Activated CD8-positive, alpha-beta memory T cell treated with anti-CD3 and anti-CD28 coated beads for 36 hours (primary cell): ENCODE data around the gene ABL1. TPM values are rescaled to one million over a fixed set of nuclear protein-coding genes. Genes with fewer than 3 reads are reported as not detected.
"Not testable (repeated sequence)": the region's sequence is repeated elsewhere in the genome, so short reads cannot be mapped to it uniquely, and the experiment has no call there.

Experiments used
- CTCF ChIA-PET: fragments of 350-600 bp; sonication (Branson Sonifier 250); formaldehyde crosslinking; loops from one replicate; lab custom pipeline; 2021; ENCODE audit warnings: antibody characterized with exemption; lab: Charles Lee
- POLR2A ChIA-PET: fragments of 350-600 bp; sonication (Branson Sonifier 250); formaldehyde crosslinking; loops from one replicate; lab custom pipeline; 2021; ENCODE audit warnings: antibody characterized with exemption; lab: Charles Lee
- total RNA-seq, 2 experiments: library from RNA; stranded (reverse); gene quantifications; one replicate each; pipeline ENCODE4 v1.2.3, GENCODE V29; 2021

The ABL1 gene
- 10 to 100 TPM; 41.7 to 41.8 TPM for total RNA-seq

GRCh38 chr9:130834371-130835336, at the start of gene ABL1:
Gene ABL1, plus strand, starts transcription at chr9:130835254. Its CDS starts 193 bp downstream, at chr9:130835447.
- ChIA-PET CTCF (interaction anchor here (0.6 to 1.2 kb wide), 2 partner anchors 14 to 31 kb away, joined by 3 to 4 read pairs; no protein-coding TSS in a partner anchor), POLR2A (interaction anchor here (0.6 to 0.7 kb wide), 2 partner anchors 20 to 42 kb away, joined by 4 read pairs; no protein-coding TSS in a partner anchor)

- ChIA-PET POLR2A (no interaction called here), CTCF (interaction anchor here (0.6 kb wide), 1 partner anchor 375 kb away, joined by 3 read pairs; no protein-coding TSS in a partner anchor)
These were observed 49.0 kb upstream of the ABL1 start for GRCh38 chr9:130785940-130786508.

GRCh38 chr9:130786526-130786925, 48.5 kb upstream of the ABL1 start:
- ChIA-PET POLR2A (no interaction called here), CTCF (interaction anchor here (0.5 kb wide), 1 partner anchor 243 kb away, joined by 3 read pairs; no protein-coding TSS in a partner anchor)

GRCh38 chr9:130789747-130790672, 45.0 kb upstream of the ABL1 start:
- ChIA-PET POLR2A (no interaction called here), CTCF (no interaction called here)

- ChIA-PET CTCF (no interaction called here), POLR2A (no interaction called here)
These were observed 43.7 kb upstream of the ABL1 start for GRCh38 chr9:130791303-130791894.

GRCh38 chr9:130793589-130793988, 41.5 kb upstream of the ABL1 start:
- POLR2A ChIA-PET: interaction anchor here (0.6 kb wide), 1 partner anchor 567 kb away, joined by 3 read pairs; no protein-coding TSS in a partner anchor

GRCh38 chr9:130794021-130794420, 41.0 kb upstream of the ABL1 start:
- CTCF ChIA-PET: not testable (repeated sequence)
- POLR2A ChIA-PET: interaction anchor here (0.6 kb wide), 1 partner anchor 567 kb away, joined by 3 read pairs; no protein-coding TSS in a partner anchor

More at GRCh38 chr9:130793589-130793988, 41.5 kb upstream of the ABL1 start:
- CTCF ChIA-PET: no interaction called here

- POLR2A ChIA-PET: interaction anchor here (0.6 to 1.2 kb wide), 2 partner anchors 19 to 566 kb away, joined by 3 read pairs; no protein-coding TSS in a partner anchor
- CTCF ChIA-PET: not testable (repeated sequence)
These were observed 40.6 kb upstream of the ABL1 start for GRCh38 chr9:130794423-130794822.

GRCh38 chr9:130794923-130795495, 40.0 kb upstream of the ABL1 start:
- CTCF ChIA-PET: interaction anchor here (2.1 kb wide), 1 partner anchor 71 kb away, joined by 5 read pairs; no protein-coding TSS in a partner anchor
- POLR2A ChIA-PET: interaction anchor here (1.2 kb wide), 1 partner anchor 19 kb away, joined by 3 read pairs; no protein-coding TSS in a partner anchor

- CTCF ChIA-PET, POLR2A ChIA-PET: not testable (repeated sequence)
These were observed 31.9 kb upstream of the ABL1 start for GRCh38 chr9:130803116-130803515.

GRCh38 chr9:130805510-130806326, 29.3 kb upstream of the ABL1 start:
- CTCF ChIA-PET: interaction anchor here (0.8 kb wide), 1 partner anchor 61 kb away, joined by 3 read pairs; no protein-coding TSS in a partner anchor
- POLR2A ChIA-PET: no interaction called here

GRCh38 chr9:130806327-130806716, 28.7 kb upstream of the ABL1 start:
- ChIA-PET CTCF (interaction anchor here (0.8 kb wide), 1 partner anchor 60 kb away, joined by 3 read pairs; no protein-coding TSS in a partner anchor), POLR2A (no interaction called here)

GRCh38 chr9:130810609-130811136, 24.4 kb upstream of the ABL1 start:
- CTCF ChIA-PET: no interaction called here

GRCh38 chr9:130815242-130815808, 19.7 kb upstream of the ABL1 start:
- CTCF ChIA-PET: no interaction called here
- POLR2A ChIA-PET: interaction anchor here (1.5 kb wide), 1 partner anchor 19 kb away, joined by 4 read pairs; no protein-coding TSS in a partner anchor

More at GRCh38 chr9:130810609-130811136, 24.4 kb upstream of the ABL1 start:
- POLR2A ChIA-PET: no interaction called here

GRCh38 chr9:130817914-130818313, 17.1 kb upstream of the ABL1 start:
- ChIA-PET CTCF (no interaction called here), POLR2A (no interaction called here)

- CTCF ChIA-PET: no interaction called here
- POLR2A ChIA-PET: no interaction called here
These were observed 14.8 kb upstream of the ABL1 start for GRCh38 chr9:130820135-130820738.
